Measurements from ENCODE around the gene IFT88.

The IFT88 gene

DNA sequence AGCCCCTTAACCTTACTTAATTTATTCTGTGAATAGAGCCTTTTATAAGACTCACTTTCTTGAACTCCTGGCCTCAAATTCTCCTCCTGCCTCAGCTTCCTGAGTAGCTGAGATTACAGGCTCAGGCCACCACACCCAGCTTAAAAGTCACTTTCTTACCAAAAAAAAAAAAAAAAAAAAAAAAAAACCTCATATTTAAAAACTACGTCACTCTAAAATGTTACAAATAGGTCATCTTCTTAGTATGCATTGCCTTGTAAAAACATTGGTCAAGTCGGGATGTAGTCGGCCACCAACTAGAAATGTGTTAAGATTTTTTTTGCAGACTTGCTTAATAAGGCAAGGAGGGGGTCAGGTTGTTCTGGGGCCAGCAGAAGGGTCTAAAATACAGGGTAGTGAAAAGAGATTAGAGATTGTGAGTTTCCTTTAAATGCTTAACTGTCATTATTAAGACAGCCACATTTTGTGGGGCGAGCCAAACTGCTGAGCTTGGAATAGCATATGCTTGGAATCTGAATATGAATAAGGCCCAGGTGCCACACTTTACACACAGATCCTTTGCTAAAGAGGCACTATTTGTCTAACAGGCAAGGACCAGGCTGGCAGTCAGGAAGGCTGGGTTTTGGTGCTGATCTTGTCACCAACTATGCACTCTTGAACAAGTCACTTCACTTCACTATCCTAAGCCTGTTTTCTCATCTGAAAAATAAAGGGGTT, 120.1 kb downstream of the IFT88 start:
- DNase-seq (ENCODE audit: low spot score) = no peak

DNA sequence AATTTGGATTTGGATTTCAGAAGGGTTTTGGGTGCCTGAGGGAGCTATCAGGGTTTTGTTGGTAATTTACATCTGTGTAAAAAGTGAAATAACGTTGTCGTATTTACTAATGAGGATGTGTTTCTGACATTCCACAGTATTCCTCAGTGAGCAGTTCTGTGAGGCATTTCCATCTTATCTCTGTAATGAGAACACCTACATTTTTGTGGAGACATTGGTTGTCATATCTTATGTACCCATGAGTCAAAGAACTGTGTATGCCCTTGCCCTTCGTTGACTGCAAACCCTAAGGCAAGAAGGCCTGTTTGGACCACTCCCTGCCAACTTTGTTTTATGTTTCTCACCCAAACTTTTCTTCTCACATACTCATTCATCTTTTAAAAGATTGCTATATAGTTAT, 122.3 kb downstream of the IFT88 start:
- DNase-seq (ENCODE audit: low spot score) = no peak

DNA sequence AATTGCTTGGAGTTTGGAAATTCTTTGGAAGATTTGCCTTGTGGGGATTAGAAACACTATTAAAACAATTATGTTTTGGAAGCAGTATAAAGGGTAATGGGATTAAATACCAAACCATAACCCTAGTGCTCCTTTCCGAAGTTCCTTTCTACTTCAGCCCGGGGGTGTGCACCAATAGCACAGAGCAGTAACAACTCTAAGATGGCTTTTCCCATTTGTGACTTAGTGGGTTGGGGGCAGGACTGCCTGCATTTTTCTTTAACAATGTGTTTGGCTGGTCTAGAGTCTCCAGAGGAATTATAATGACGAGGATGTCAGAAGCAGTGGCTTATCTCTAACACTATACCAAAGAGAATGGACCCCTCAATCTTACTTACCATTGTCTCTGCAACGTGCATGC, 124.7 kb downstream of the IFT88 start:
- no peak for DNase-seq (ENCODE audit: low spot score)

DNA sequence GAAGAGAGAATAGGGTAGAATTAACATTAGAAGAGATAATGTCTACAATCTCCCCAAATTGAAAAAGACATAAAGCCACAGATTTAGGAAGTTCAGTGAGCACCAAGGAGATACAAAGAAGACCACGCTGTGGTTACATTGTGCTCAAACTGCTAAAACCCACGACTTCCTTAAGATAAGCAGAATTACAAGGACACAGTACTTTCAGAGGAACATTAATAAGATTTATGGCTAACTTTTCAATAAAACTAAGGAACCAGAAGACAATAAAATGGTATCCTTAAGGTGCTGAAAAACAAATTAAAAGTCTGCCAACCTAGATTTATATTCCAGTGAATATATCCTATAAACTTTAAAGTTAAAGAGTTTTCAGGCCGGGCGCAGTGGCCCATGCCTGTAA, 129.1 kb downstream of the IFT88 start:
- DNase-seq (ENCODE audit: low spot score) = no peak

DNA sequence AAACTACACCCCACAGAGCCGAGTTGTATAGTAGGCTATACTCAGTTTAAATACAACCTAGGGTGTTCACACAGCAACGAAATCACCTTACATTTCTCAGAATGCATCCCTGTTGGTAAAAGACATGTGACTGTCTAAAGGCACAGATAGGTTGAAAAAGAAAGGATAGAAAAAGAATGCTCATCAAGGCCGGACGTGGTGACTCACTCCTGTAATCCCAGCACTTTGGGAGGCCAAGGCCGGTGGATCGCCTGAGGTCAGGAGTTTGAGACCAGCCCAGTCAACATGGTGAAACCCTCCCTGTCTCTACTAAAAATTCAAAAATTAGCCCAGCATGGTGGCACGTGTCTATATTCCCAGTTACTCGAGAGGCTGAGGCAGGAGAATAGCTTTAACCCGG, 132.8 kb downstream of the IFT88 start:
- no peak for DNase-seq (ENCODE audit: low spot score)

DNA sequence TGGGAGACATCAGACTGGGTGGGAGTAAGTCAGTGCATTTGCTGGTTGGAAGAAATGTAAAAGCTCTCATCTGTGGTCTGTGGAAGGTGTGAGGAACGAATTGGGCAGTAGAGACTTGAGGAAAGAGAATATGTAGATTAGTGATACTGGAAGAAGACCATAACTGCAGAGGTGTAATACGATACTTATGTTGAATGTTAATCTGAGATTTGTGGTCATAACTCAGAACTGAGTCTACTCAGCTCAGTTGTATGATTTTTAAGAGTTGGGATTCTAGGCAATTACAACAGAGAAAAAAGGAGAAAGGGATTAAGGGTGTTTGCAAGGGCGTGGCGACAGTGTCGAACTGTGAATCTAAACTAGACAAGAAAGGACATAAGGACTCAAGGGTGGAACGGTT, 133.3 kb downstream of the IFT88 start:
- no peak for DNase-seq (ENCODE audit: low spot score)

DNA sequence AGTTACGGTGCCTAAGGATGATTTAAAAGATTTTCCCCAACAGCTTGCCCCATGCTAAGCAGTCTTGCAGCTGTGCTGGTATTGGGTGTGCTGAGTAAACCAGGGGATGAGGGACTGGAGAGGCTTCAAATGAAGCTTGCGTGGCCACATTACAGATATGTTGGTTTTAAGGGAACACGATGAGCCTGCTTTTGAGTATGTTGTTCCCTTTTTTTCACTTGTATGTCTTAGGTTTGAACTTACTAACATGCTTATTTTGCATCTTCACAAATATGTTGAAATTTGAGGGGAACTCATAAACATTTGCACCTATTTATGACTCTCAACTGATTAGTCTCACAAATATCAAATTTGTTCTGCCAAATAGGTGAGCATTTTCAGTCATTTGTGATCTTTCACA, 134.5 kb downstream of the IFT88 start:
- no peak for DNase-seq (ENCODE audit: low spot score)

DNA sequence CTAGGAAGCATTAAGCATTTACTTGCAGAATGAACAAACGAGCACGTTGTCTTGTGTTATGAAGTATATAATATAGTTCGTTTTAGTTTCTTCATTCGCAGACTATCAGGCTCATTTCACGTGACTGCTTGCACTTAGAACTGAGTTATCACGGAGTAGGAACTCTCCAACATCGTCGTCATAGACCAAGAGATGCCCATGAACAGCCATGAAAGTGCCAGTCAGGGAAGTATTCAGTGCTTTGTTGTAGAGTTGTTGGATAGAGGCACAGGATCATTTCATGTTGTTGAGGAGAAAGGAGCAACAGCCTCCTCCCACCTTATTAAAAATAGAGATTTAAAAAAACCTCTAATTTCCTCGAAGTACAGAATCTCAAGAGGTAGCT, 135.6 kb downstream of the IFT88 start:
- DNase-seq (ENCODE audit: low spot score) = no peak

DNA sequence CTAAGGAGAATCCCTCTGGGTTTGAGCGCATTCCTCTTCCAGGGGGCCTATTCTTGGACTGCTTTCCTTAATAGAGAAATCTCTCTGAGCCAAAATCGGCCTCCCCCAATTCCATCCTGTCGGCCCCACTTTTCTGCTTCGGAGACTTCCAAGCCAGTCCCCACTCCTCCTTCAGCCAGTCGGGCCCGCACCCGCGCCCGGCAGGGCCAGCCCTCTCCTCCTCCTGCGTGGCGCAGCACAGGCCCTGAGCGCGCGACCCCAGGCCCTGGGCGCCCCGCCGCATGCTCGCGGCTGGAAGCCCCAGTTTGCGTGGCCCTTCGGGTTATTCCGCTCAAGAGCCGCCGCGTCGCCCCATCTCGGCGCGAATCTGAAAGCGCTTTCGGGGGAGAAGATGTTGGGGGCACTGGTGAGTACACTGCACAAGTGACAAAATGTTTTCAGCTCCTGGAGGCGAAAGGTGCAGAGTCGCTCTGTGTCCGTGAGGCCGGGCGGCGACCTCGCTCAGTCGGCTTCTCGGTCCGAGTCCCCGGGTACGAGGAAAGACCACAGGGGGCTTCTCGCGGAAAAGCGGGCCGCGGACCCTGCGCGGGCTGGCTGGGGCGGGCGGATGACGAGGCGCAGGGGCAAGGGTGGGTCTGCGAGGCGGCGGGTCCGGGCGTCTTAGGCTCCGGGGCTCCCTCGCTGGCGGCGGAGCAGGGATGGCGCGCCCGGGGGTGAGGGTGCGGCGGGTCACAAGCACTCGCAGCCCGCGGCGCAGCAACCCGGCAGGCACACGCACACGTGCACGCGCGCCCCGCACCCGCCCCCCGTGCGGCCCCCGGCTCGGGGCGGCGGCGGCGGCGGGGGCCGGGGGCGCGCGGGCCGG, 136.2 kb downstream of the IFT88 start, which contains the start of gene IL17D:
IL17D (plus strand) TSS at position 785 of the 865 bp plus-strand sequence. CDS start 303 bp downstream, outside the sequence.
- no peak for DNase-seq (ENCODE audit: low spot score)

DNA sequence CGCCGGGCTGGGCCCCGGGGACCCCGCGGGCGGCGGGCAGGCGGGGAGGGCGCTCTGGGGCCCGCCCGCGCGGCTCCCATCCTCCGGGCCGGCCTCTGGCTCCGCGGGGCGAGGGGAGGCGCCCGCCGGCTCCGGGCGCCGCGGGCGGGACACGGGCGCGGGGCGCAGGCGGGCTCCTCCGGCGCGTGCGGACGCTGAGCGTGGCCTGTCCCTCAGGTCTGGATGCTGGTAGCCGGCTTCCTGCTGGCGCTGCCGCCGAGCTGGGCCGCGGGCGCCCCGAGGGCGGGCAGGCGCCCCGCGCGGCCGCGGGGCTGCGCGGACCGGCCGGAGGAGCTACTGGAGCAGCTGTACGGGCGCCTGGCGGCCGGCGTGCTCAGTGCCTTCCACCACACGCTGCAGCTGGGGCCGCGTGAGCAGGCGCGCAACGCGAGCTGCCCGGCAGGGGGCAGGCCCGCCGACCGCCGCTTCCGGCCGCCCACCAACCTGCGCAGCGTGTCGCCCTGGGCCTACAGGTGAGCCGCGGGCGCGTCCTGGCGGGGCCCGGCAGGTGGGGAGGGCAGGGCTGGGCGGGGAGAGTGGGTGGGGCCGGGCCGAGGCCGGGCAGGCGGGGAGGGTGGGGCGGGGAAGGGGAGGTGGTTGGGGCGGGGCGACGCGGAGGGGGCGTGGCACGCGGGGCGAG, 137.0 kb downstream of the IFT88 start:
- DNase-seq (ENCODE audit: low spot score) = peak; percentile 78

DNA sequence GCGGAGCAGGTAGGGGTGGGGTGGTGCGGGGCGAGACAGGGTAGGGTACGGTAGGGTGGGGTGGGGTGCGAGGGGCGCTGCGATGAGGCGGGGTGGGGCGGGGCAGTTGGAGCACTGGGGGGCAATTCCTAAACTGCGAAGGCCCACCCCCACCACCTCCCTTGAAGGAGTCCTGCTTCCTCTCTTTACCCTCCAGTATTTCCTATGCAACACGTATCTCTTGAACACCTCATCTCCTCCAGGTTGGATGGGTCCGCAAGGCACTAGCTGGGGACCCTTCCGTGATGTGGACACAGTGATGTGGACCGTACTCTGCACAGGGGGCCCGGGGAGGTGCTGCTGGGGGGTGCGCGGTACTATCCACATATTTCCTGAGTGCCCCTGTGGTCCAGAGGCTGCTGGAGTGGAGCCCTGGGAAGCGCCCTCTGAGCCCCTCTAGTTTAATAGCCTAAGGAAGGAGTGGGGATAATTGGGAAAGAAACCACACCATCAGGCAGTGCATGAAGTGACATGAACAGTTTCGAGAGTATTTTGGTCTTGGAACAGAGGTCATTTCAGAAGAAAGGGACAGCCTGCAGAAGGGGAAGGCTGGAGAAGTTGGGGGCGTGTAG, 137.6 kb downstream of the IFT88 start:
- DNase-seq (ENCODE audit: low spot score) = no peak

DNA sequence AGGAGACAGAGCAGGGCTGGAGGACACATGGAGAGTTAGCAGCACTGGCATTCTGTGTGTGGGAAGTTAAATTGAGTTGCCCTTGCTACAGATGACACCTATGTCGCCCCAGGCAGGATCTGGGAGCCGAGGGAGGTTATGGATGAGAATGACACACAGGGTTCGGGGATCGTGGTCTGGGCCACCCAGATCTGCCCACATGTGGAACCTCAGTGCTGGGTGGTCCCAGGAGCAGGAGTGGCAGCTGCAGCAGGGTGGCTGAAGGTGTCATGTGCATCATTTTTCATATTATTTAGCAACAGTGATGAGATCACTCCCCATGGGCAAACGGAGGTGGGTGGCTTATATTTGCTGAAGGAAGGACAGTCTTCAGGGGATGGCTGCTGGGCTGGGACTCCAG, 139.7 kb downstream of the IFT88 start:
- no peak for DNase-seq (ENCODE audit: low spot score)

DNA sequence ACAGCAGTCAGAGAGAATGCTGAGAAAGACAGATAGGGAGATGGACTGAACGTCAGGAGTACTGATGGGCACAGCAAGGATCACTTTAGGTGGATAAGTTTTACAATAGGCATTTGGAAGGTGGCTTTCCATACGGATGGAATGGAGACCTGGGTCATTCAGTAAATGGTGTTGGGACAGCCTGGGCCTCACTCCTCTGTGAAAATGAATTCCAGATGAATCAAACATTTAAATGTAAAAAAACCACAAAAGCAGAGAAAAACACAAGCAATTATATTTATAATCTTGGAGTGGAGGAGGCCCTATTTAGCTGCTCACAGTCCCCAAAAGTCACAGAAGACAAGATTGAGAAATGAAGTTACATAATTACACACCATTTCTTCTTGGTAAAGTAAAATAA, 141.3 kb downstream of the IFT88 start:
- DNase-seq (ENCODE audit: low spot score) = no peak

DNA sequence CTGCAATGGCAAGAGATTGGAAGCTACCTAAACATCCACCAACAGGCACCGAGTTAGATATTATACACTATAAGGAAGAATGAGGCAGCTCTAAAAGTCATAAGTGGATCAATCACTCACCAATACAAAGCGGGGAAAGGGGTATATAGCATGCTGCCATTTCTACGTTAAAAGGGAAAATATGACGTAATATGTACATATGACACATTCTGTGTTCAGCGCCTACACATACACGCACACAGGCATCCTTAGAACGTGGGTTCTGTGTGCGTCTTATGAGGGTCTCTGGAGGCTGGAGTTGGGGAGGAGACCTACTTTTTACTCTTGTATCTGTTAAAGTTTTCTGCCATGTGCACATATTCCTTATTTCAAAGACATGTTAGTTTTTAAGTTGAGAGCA, 142.4 kb downstream of the IFT88 start:
- no peak for DNase-seq (ENCODE audit: low spot score)

DNA sequence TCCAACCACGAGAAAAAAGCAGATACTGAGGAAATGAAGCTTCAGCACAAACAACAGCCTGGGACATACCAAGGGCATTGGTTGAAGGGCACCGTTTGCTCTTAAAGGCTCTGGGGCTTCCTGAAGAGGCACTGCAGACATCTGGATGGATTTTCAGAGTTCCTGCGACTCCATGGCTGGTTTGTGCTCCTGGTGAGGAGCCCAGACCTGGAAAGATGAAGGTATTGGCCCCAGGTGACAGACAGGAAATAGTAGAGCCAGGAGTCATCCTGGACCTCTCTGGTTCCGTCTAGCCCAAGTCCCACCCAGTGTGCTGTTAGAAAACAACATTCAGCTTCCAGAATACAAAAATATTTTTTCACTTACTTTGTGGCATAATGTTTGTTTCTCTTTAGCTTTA, 142.8 kb downstream of the IFT88 start:
- no peak for DNase-seq (ENCODE audit: low spot score)

DNA sequence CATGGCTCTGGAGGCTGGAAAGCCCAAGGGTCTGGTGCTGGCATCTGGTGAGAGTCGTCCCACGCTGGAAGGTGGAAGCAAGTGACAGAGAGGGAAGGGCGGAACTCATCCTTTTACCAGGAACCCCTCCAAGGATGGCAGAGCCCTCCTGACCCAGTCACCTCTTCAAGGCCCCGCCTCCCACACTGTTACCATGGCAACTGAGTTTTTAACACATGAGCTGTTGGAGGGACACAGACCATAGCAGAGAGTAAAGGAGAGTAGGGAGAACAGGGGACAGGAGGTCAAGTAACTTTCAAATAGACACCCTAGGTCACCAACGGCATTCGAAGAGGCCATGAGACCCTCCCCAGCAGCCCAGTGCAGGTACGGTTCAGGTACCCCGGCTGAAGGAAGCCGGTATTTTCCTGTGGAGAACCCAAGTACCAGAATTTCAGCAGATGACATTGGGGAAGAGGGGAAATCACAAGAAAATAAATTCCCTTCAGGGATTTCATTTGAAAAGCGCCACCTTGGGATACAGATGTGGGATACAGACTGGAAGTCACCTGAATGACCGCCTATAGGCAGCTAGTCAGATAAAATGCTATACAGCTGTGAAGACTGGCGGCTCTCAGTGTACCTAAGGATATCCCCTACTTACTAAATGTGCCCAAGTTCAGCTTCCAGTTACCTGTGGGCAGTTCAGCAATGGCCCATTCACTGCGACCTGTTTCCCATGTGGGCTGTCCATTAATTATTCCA, 144.5 kb downstream of the IFT88 start:
- no peak for DNase-seq (ENCODE audit: low spot score)

DNA sequence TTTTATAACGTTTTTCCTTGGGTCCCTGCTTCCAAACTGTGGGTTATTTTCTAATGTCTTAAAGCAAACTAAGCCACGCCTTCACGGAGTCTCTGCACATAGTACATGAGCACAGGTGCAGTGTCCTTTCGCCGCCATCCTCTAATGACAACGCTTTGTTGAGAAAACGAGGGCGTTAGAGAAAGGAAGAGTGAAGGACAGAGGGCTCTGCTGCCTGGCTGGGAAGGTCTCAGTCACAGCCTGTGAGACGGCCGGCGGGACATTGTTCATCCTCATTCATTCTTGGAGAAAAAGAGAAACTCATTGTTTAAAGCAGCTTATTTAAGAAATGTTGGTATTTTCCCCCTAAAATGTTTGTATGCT, 146.0 kb downstream of the IFT88 start:
- no peak for DNase-seq (ENCODE audit: low spot score)

DNA sequence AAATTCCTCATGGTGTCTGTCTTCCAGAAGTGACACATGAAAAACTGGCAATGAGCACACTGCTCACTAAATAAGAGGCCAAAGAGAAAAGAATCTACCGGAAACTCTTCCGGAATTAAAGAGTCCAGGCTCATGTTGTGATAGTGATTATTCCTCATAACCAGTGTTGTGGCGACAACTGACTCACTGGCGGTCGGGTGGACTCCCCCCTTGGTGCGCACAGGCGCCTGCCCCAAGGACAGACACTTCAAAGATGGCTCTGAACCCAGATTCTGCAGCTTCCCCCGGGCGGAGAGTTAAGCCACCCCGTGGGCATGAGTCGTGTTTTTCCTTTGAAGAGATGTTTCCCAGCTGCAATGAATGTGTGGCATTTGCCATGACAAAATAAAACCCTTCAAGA, 146.8 kb downstream of the IFT88 start:
- no peak for DNase-seq (ENCODE audit: low spot score)

DNA sequence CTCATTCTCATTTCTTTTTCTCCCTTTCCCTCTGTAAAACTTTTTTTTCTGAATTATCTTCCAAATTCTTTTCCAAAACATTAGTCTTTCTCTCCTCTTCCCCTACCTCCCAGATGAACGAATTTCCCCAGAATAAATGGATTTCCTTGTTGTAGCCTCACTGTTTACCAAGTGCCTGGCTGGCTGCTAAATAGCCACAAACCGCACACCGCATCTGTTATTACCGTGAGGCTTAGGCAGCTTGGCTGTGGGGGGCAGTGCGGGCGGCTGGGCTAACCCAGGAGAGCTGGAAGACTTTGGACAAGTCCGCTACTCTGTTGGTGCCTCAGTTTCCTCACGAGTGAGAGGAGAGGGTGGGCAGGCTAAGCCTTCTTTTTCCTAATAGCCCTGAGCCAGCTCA, 147.2 kb downstream of the IFT88 start:
- no peak for DNase-seq (ENCODE audit: low spot score)

DNA sequence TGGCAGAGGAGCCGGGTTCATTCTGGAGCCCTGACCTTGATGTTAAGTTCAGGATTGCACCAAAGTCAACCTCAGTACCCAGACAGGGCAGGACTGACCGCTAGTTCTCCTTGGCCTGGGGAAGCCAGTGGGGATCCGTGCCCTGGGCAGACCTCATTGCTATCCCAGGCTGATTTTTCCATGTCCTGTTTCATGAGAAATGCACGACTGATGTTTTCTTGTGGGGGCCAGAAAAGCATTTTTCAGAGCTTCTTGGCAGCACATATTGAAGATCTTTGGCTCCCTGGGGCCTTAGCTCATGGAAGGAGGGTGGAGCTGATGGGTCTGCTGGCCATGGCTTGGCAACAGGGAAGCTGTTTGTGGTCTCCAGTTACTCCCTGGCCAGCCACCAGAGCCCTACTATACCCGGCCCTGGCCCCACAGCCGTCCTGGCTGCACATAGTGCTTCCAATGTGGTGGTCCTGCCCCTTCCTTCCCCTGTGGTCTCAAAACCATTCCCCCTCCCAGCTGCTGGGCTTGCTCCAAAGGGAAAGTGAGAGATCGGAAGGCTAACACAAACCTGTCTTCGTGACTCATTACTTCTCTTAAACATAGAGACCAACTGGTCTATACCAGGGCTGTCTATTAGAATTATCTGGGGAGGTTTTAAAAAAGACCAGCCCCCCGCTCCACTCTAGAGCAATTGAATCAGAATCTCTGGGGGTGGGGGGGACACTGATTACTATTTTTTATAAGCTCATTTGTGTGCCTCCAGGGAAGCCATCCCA, 147.8 kb downstream of the IFT88 start:
- DNase-seq (ENCODE audit: low spot score) = no peak

DNA sequence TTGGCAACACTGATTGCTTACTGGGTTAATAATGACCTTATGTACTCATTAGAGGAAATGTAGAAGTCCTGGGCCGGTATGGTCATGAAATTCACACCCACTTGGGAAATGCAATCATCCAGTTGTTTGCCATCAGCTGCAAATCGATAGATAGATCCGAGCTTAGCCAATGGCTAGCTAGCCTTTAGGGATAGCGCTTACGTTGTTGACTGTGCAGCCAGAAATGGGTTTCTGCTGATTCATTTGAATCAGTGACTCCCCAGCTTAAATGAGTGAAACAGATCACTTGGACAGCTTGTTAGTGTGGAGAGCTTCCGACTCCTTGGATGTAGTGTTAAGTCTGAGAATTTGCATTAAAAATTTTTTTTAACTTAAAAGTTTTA, 148.4 kb downstream of the IFT88 start:
- no peak for DNase-seq (ENCODE audit: low spot score)

Data from COLO829 (cell line).